ENCODE data around the gene PRKACG.

The PRKACG gene

DNA sequence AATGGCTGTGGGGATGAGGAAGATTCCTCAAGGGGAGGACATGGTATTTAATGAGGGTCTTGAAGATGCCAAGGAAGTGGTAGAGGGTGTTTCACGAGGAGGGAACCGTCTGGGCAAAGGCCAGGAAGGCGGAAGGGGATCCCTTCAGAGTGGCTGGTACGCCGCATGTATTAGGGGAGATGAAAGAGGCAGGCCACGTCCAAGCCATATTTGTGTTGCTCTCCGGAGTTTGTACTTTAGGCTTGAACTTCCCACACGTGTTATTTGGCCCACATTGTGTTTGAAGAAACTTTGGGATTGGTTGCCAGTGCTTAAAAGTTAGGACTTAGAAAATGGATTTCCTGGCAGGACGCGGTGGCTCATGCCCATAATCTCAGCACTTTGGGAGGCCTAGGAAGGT is 22.9 kb upstream of the PRKACG start:
- H3K4me1 Mint-ChIP-seq (ENCODE audit: low read depth in 2 of 2): peaks cover 10 to 15% of the 10 kb centered on the region in 2 donors
- H3K27ac Mint-ChIP-seq: peak overlapping the region; percentile 80 to 88
- H3K36me3 Mint-ChIP-seq (ENCODE audit: insufficient read depth): peaks cover 7% of the 10 kb centered on the region
- H3K4me3 Mint-ChIP-seq: peak overlapping the region; percentile 94 to 99
- no peak for ATAC-seq (replicated peaks)
- H3K27me3 Mint-ChIP-seq: no peaks in the 10 kb centered on the region
- DNase-seq: no peak
- no peaks in the 10 kb centered on the region for H3K9me3 Mint-ChIP-seq

GRCh38 chr9:69036309-69036708 is 22.4 kb upstream of the PRKACG start:
- H3K9me3 Mint-ChIP-seq: no peaks in the 10 kb centered on the region
- no peaks in the 10 kb centered on the region for H3K27me3 Mint-ChIP-seq
- H3K4me1 Mint-ChIP-seq (ENCODE audit: low read depth in 2 of 2): peaks cover 10 to 15% of the 10 kb centered on the region in 2 donors
- peak overlapping the region; percentile 94 to 99 for H3K4me3 Mint-ChIP-seq
- H3K27ac Mint-ChIP-seq: peak overlapping the region; percentile 80 to 88
- DNase-seq (no peak), ATAC-seq (replicated peaks) (peak; percentile 26)
- peaks cover 7% of the 10 kb centered on the region for H3K36me3 Mint-ChIP-seq (ENCODE audit: insufficient read depth)

DNA sequence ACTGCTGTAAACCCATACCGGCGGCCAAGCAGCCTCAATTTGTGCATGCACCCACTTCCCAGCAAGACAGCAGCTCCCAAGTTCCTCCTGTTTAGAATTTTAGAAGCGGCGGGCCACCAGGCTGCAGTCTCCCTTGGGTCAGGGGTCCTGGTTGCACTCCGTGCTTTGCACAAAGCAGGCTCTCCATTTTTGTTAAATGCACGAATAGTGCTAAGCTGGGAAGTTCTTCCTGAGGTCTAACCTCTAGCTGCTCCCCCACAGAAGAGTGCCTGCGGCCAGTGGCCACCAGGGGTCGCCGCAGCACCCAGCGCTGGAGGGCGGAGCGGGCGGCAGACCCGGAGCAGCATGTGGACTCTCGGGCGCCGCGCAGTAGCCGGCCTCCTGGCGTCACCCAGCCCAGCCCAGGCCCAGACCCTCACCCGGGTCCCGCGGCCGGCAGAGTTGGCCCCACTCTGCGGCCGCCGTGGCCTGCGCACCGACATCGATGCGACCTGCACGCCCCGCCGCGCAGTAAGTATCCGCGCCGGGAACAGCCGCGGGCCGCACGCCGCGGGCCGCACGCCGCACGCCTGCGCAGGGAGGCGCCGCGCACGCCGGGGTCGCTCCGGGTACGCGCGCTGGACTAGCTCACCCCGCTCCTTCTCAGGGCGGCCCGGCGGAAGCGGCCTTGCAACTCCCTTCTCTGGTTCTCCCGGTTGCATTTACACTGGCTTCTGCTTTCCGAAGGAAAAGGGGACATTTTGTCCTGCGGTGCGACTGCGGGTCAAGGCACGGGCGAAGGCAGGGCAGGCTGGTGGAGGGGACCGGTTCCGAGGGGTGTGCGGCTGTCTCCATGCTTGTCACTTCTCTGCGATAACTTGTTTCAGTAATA is 21.8 kb upstream of the PRKACG start, which contains the start of gene FXN:
Gene FXN, plus strand, starts transcription at position 315 of the 871 bp plus-strand sequence. Its CDS starts 31 bp downstream, at position 346.
- H3K36me3 Mint-ChIP-seq (ENCODE audit: insufficient read depth): peaks cover 7% of the 10 kb centered on the region
- H3K4me1 Mint-ChIP-seq (ENCODE audit: low read depth in 2 of 2): peaks cover 10 to 12% of the 10 kb centered on the region in 2 donors
- peak within 1 kb of the TSS; percentile 80 to 88 for H3K27ac Mint-ChIP-seq
- H3K27me3 Mint-ChIP-seq: no peaks in the 10 kb centered on the region
- ATAC-seq (replicated peaks): peak; percentile 89
- peak within 1 kb of the TSS; percentile 94 to 99 for H3K4me3 Mint-ChIP-seq
- no peaks in the 10 kb centered on the region for H3K9me3 Mint-ChIP-seq
- DNase-seq: peak; percentile 73 to 77 (median 77)

GRCh38 chr9:69034071-69034470 is 20.2 kb upstream of the PRKACG start:
- DNase-seq: no peak
- no peak for ATAC-seq (replicated peaks)
- no peak overlapping the region for H3K27ac Mint-ChIP-seq
- H3K36me3 Mint-ChIP-seq (ENCODE audit: insufficient read depth): peaks cover 7% of the 10 kb centered on the region
- no peaks in the 10 kb centered on the region for H3K27me3 Mint-ChIP-seq
- no peaks in the 10 kb centered on the region for H3K9me3 Mint-ChIP-seq
- H3K4me1 Mint-ChIP-seq (ENCODE audit: low read depth in 2 of 2): peaks cover 16 to 23% of the 10 kb centered on the region in 2 donors
- H3K4me3 Mint-ChIP-seq: peak overlapping the region in 1 of 2 donors; percentile 94

DNA sequence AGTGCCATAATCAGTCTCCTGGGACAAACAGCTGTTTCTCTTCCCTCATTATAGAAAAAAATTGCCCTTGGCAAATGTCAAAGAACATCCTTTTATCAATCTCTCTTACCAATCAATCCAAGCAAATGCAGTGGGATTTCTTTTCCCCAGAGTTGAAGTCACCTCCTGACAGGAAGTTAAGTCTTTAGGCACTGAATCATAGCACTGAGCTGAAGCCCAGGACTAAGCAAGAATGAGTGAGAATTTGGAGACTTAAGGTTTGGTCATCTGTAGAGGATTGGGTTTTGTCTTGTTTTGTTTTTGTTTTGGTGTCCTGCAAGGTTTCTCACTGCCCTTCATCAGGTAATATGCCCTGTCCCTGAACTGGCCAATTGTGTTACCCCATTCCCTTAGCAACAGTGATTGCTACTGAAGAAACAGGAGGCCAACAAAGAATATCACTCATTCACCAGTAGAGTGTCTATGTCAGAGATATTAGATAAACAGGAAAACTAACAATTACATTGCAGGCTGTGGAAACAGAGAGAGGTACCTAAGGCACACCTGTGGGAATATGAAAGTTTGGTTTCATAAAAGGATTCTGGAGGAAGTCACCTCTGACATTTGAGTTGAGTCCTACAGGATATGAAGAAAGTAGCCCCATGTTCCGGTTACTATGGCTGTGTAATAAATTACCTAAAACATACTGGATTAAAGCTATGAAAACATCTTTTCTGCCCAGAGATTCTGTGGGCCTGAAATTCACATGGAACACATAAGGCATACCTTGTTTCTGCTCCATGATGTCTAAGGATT is 17.1 kb upstream of the PRKACG start:
- Mint-ChIP-seq H3K4me3 (no peak overlapping the region), H3K36me3 (ENCODE audit: insufficient read depth) (peaks cover 9% of the 10 kb centered on the region), H3K4me1 (ENCODE audit: low read depth in 2 of 2) (peaks cover 19 to 23% of the 10 kb centered on the region in 2 donors), H3K27ac (peak overlapping the region in 1 of 2 donors; percentile 46), H3K9me3 (no peaks in the 10 kb centered on the region), H3K27me3 (no peaks in the 10 kb centered on the region)
- DNase-seq (no peak), ATAC-seq (replicated peaks) (no peak)

- H3K4me1 Mint-ChIP-seq (ENCODE audit: low read depth in 2 of 2): peaks cover 18% of the 10 kb centered on the region in 2 donors
Observed at GRCh38 chr9:69029535-69029934, 15.6 kb upstream of the PRKACG start.

DNA sequence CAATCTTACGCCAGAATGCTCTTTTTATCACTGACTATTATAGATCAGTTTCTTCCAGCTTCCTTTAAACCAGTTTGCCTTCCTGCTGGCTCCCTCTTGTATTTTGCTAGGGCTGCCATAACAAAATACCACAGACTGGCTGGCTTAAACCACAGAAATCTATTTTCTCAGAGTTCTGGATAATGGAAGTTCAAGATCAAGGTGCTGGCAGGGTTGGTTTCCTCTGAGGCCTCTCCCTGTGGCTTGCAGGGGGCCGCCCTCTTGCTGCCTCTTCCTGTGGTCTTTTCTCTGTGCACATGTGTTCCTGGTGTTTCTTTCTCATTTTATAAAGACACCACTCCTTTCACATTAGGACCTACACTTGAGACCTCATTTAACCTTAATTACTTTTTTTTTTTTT is 14.8 kb upstream of the PRKACG start:
- Mint-ChIP-seq H3K36me3 (ENCODE audit: insufficient read depth) (peaks cover 3% of the 10 kb centered on the region), H3K27ac (no peak overlapping the region), H3K4me3 (peak overlapping the region in 1 of 2 donors; percentile 40), H3K27me3 (no peaks in the 10 kb centered on the region), H3K9me3 (no peaks in the 10 kb centered on the region), H3K4me1 (ENCODE audit: low read depth in 2 of 2) (peaks cover 18% of the 10 kb centered on the region in 2 donors)
- peak; percentile 85 for ATAC-seq (replicated peaks)
- DNase-seq: peak in 1 of 3 experiments; percentile 6

More at GRCh38 chr9:69029535-69029934, 15.6 kb upstream of the PRKACG start:
- Mint-ChIP-seq H3K4me3 (peak overlapping the region in 1 of 2 donors; percentile 12), H3K9me3 (no peaks in the 10 kb centered on the region), H3K27ac (no peak overlapping the region), H3K36me3 (ENCODE audit: insufficient read depth) (peaks cover 3% of the 10 kb centered on the region), H3K27me3 (no peaks in the 10 kb centered on the region)
- no peak for DNase-seq
- ATAC-seq (replicated peaks): no peak

GRCh38 chr9:69027355-69028097 is 13.6 kb upstream of the PRKACG start:
- ATAC-seq (replicated peaks) (peak; percentile 67), DNase-seq (peak; percentile 28 to 45 (median 33))
- peaks cover 3% of the 10 kb centered on the region for H3K36me3 Mint-ChIP-seq (ENCODE audit: insufficient read depth)
- H3K27ac Mint-ChIP-seq: no peak overlapping the region
- no peak overlapping the region for H3K4me3 Mint-ChIP-seq
- H3K27me3 Mint-ChIP-seq: no peaks in the 10 kb centered on the region
- H3K4me1 Mint-ChIP-seq (ENCODE audit: low read depth in 2 of 2): peaks cover 18% of the 10 kb centered on the region in 2 donors
- no peaks in the 10 kb centered on the region for H3K9me3 Mint-ChIP-seq

GRCh38 chr9:69023650-69024049 is 9.7 kb upstream of the PRKACG start:
- Mint-ChIP-seq H3K27ac (no peak overlapping the region), H3K9me3 (no peaks in the 10 kb centered on the region), H3K27me3 (peaks cover 0 to 6% of the 10 kb centered on the region in 2 donors), H3K4me1 (ENCODE audit: low read depth in 2 of 2) (peaks cover 13 to 23% of the 10 kb centered on the region in 2 donors), H3K4me3 (no peak overlapping the region), H3K36me3 (ENCODE audit: insufficient read depth) (no peaks in the 10 kb centered on the region)
- ATAC-seq (replicated peaks): no peak
- DNase-seq: no peak

GRCh38 chr9:69020301-69021145 is 6.6 kb upstream of the PRKACG start:
- Mint-ChIP-seq H3K36me3 (ENCODE audit: insufficient read depth) (no peaks in the 10 kb centered on the region), H3K4me3 (peak overlapping the region; percentile 23 to 36), H3K27ac (peak overlapping the region; percentile 61 to 71), H3K27me3 (peaks cover 0 to 6% of the 10 kb centered on the region in 2 donors), H3K9me3 (no peaks in the 10 kb centered on the region), H3K4me1 (ENCODE audit: low read depth in 2 of 2) (peaks cover 9 to 13% of the 10 kb centered on the region in 2 donors)
- ATAC-seq (replicated peaks): no peak
- no peak for DNase-seq

- H3K36me3 Mint-ChIP-seq (ENCODE audit: insufficient read depth): no peaks in the 10 kb centered on the region
Observed at GRCh38 chr9:69019808-69020207, 5.9 kb upstream of the PRKACG start.

GRCh38 chr9:69018737-69019136 is 4.8 kb upstream of the PRKACG start:
- Mint-ChIP-seq H3K36me3 (ENCODE audit: insufficient read depth) (no peaks in the 10 kb centered on the region), H3K4me1 (ENCODE audit: low read depth in 2 of 2) (peaks cover 9 to 13% of the 10 kb centered on the region in 2 donors), H3K27ac (no peak overlapping the region), H3K9me3 (no peaks in the 10 kb centered on the region), H3K27me3 (peaks cover 0 to 16% of the 10 kb centered on the region in 2 donors), H3K4me3 (no peak overlapping the region)
- DNase-seq: no peak
- ATAC-seq (replicated peaks): no peak

More at GRCh38 chr9:69019808-69020207, 5.9 kb upstream of the PRKACG start:
- DNase-seq (peak in 2 of 3 experiments; percentile 7 to 39), ATAC-seq (replicated peaks) (peak; percentile 95)
- Mint-ChIP-seq H3K4me1 (ENCODE audit: low read depth in 2 of 2) (peaks cover 9 to 13% of the 10 kb centered on the region in 2 donors), H3K4me3 (peak overlapping the region; percentile 23 to 36), H3K27me3 (peaks cover 0 to 6% of the 10 kb centered on the region in 2 donors), H3K9me3 (no peaks in the 10 kb centered on the region), H3K27ac (peak overlapping the region; percentile 61 to 71)
